DND-41 (cell line): ENCODE measurements around the gene AFF2.

Experiments used
- ATAC-seq: fragments of 200-7000 bp; cut with Tn5 transposase; 3 replicates; pipeline ENCODE4 v1.9.1; 2021; ENCODE audit warnings: low read depth; ENCODE audit not compliant: insufficient read depth
- DNase-seq: peaks from one replicate; pipeline ENCODE4 v3.0.0-alpha.2; 2020
- H2AFZ ChIP-seq: 2 replicates; pipeline ENCODE4 v1.6.0; 2012; ENCODE audit warnings: low read depth, low read length
- H3K27ac ChIP-seq: 2 replicates; pipeline ENCODE4 v1.5.1; 2012; ENCODE audit warnings: low read length, inconsistent platforms
- H3K27me3 ChIP-seq: fragments of 200-600 bp; sonication (generic); 2 replicates; pipeline ENCODE4 v1.6.0; 2012; ENCODE audit warnings: low read length, mild to moderate bottlenecking, inconsistent platforms; ENCODE audit not compliant: insufficient read depth, poor library complexity
- H3K36me3 ChIP-seq: 2 replicates; pipeline ENCODE4 v1.5.1; 2012; ENCODE audit warnings: low read length, inconsistent platforms; ENCODE audit not compliant: insufficient read depth
- H3K4me1 ChIP-seq: 2 replicates; pipeline ENCODE4 v1.5.1; 2012; ENCODE audit warnings: mild to moderate bottlenecking, low read length; ENCODE audit not compliant: insufficient read depth
- H3K4me2 ChIP-seq: 2 replicates; pipeline ENCODE4 v1.6.0; 2012; ENCODE audit warnings: mild to moderate bottlenecking, moderate library complexity, low read length, inconsistent platforms; ENCODE audit not compliant: insufficient read depth
- H3K4me3 ChIP-seq, 2 experiments: fragments of 200-600 bp in 1 of 2; shearing (Covaris generic) in 1 of 2; 2 replicates each; pipeline ENCODE4 v1.5.1; 2012 to 2016; ENCODE audit warnings: inconsistent platforms in 2 of 2, low read length in 2 of 2, mild to moderate bottlenecking in 2 of 2, low read depth in 1 of 2, moderate library complexity in 1 of 2
- H3K79me2 ChIP-seq: 2 replicates; pipeline ENCODE4 v1.6.0; 2012; ENCODE audit warnings: low read length, inconsistent platforms; ENCODE audit not compliant: insufficient read depth
- H3K9ac ChIP-seq: 2 replicates; pipeline ENCODE4 v1.6.0; 2012; ENCODE audit warnings: low read depth, mild to moderate bottlenecking, inconsistent platforms, low read length, moderate library complexity
- H3K9me3 ChIP-seq: 2 replicates; pipeline ENCODE4 v1.5.1; 2012; ENCODE audit warnings: low read length, moderate library complexity, mild to moderate bottlenecking, inconsistent platforms; ENCODE audit not compliant: insufficient read depth, severe bottlenecking
- H4K20me1 ChIP-seq: 2 replicates; pipeline ENCODE4 v1.6.0; 2012; ENCODE audit warnings: low read length; ENCODE audit not compliant: insufficient read depth
- EZH2 ChIP-seq: IDR thresholded peaks from 3 replicates; pipeline ENCODE4 v1.6.1; 2012; ENCODE audit warnings: borderline replicate concordance, low read depth, mild to moderate bottlenecking, moderate library complexity, low read length, inconsistent platforms; ENCODE audit not compliant: severe bottlenecking
- TF ChIP-seq, protein P1 (sequence below): IDR thresholded peaks from 2 replicates; pipeline ENCODE4 v1.5.1; 2012; ENCODE audit warnings: borderline replicate concordance, low read length, moderate library complexity, mild to moderate bottlenecking; ENCODE audit not compliant: poor library complexity, severe bottlenecking; ENCODE audit errors: extremely low read depth

AFF2 gene

DNA sequence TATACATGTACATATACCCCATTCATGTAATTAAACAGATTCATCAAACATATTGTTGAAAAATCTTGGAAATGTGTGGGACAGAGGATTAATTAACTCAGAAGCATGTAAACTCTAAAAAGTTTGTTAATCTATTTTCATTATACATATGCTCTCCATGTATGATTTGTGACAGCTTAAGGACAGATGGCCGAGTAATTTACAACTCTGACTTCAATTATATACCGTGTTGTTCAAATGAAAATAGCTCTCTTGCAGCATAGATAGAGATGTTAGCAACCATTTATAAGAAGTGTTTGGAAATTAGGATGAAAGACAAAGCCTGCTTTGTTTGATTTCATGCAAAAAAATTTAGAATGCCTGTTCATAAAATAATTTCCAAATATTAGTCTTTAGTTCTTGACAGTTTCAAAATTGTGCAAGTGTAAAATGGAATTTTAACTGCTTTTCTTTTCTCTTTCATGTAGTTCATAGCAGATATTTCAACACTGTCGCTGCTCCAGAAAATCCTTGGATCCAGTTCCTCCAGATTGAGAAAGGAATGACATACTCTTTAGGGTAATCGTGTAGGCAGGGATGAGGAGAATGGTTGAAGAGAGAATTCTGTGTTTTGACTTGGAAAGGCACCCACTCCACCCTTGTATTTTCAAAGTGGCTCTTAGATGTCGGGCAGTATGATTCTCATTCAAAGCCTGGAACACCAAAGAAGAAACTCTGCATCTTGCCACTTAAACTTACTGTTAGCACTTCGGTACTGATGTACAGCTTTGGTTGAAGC, 23.1 kb downstream of the AFF2 start:
- H3K79me2 ChIP-seq, result peaks cover 20% of the 10 kb centered on the region
- no peak for TF ChIP-seq EZH2
- TF ChIP-seq, protein P1, sequence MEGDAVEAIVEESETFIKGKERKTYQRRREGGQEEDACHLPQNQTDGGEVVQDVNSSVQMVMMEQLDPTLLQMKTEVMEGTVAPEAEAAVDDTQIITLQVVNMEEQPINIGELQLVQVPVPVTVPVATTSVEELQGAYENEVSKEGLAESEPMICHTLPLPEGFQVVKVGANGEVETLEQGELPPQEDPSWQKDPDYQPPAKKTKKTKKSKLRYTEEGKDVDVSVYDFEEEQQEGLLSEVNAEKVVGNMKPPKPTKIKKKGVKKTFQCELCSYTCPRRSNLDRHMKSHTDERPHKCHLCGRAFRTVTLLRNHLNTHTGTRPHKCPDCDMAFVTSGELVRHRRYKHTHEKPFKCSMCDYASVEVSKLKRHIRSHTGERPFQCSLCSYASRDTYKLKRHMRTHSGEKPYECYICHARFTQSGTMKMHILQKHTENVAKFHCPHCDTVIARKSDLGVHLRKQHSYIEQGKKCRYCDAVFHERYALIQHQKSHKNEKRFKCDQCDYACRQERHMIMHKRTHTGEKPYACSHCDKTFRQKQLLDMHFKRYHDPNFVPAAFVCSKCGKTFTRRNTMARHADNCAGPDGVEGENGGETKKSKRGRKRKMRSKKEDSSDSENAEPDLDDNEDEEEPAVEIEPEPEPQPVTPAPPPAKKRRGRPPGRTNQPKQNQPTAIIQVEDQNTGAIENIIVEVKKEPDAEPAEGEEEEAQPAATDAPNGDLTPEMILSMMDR, result no peak
- no peaks in the 10 kb centered on the region for H3K4me1 ChIP-seq
- ATAC-seq (no peak), DNase-seq (no peak)
- H3K9ac ChIP-seq, result no peak overlapping the region
- H3K9me3 ChIP-seq, result no peaks in the 10 kb centered on the region
- peaks cover 4% of the 10 kb centered on the region; the same call in 1 of the 2 replicates for H4K20me1 ChIP-seq
- no peaks in the 10 kb centered on the region for H3K27me3 ChIP-seq
- H3K36me3 ChIP-seq, result no peaks in the 10 kb centered on the region; the same call in 1 of the 2 replicates
- no peak overlapping the region for H2AFZ ChIP-seq
- no peak overlapping the region for H3K4me2 ChIP-seq
- no peak overlapping the region for H3K27ac ChIP-seq
- H3K4me3 ChIP-seq, result no peak overlapping the region

DNA sequence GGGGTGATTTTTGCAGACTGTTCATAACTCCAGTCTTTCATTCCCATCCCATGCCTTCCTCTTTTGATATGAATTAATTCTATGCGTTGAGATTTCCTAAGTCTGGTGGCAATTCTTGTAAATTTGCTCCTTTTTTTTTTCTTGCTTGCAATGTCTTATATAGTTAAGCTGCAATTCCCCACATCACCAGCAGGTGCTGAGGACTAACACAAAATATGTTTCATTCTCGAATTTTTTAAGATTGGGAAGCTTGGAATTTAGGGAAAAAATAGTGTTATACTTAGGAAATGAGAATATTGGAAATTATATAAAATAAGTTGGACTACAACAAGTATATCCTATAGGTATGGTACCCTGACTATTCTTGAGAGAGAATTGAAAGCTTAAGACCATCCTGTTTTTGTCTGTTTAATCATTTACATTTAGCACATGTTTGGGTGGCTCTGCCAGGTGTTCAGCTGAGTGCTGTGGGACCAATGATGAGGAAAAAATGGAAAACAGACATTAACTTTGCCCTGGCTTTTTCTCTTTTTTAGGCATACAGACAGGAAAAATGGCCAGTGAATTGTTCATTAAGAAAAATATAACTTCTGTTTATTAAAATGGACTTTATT, 30.2 kb downstream of the AFF2 start:
- no peaks in the 10 kb centered on the region for H3K27me3 ChIP-seq
- H3K36me3 ChIP-seq, result no peaks in the 10 kb centered on the region; the same call in 1 of the 2 replicates
- H4K20me1 ChIP-seq, result no peaks in the 10 kb centered on the region
- H3K4me2 ChIP-seq, result no peak overlapping the region
- H3K9me3 ChIP-seq, result no peaks in the 10 kb centered on the region
- H3K4me3 ChIP-seq, result no peak overlapping the region
- peaks cover 29% of the 10 kb centered on the region for H3K79me2 ChIP-seq
- TF ChIP-seq EZH2, result no peak
- TF ChIP-seq, protein P1, result peak; percentile 60
- no peak overlapping the region for H3K9ac ChIP-seq
- H2AFZ ChIP-seq, result no peak overlapping the region
- DNase-seq, result peak; percentile 14
- no peaks in the 10 kb centered on the region for H3K4me1 ChIP-seq
- no peak for ATAC-seq
- no peak overlapping the region for H3K27ac ChIP-seq

DNA sequence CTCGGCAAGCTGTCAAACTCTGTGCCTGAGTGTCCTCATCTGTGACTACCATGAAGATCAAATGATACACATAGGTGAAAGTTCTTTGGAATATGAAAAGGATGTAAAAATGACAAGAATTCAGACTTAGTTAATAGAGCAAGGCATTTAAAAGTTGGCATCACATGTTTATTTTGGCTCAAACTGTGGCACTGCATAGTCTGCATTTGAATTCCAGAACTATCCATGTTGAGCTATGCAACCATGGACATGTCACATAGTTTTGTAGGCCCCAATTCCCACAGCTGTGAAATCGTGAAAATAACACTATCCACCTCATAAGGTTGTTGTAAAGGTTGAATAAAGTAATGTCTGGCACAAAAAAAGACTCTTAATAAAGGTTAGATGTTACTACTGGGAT, 33.9 kb downstream of the AFF2 start:
- Histone ChIP-seq H3K79me2 (peaks cover 43% of the 10 kb centered on the region), H3K4me3 (no peak overlapping the region), H3K4me2 (no peak overlapping the region), H3K4me1 (no peaks in the 10 kb centered on the region), H3K27me3 (no peaks in the 10 kb centered on the region), H3K27ac (no peak overlapping the region), H3K9me3 (no peaks in the 10 kb centered on the region), H3K9ac (no peak overlapping the region), H2AFZ (no peak overlapping the region), H3K36me3 (no peaks in the 10 kb centered on the region; the same call in 1 of the 2 replicates), H4K20me1 (no peaks in the 10 kb centered on the region)
- DNase-seq (no peak), ATAC-seq (no peak)
- TF ChIP-seq, protein P1, result no peak
- TF ChIP-seq EZH2, result no peak
